Glutamatergic neuron (in vitro differentiated cells): ENCODE data around the gene CCDC85B. TPM values are rescaled to one million over a fixed set of nuclear protein-coding genes. Genes with fewer than 3 reads are reported as not detected.
"Not testable (repeated sequence)": the region's sequence is repeated elsewhere in the genome, so short reads cannot be mapped to it uniquely, and the experiment has no call there.

Source experiments
- DNase-seq: peaks from one replicate; pipeline ENCODE4 v3.0.0; 2022
- H3K27ac Mint-ChIP-seq: one replicate; pipeline ENCODE4 v1.8.0; 2020; ENCODE audit warnings: mild to moderate bottlenecking, mixed read lengths, inconsistent platforms; ENCODE audit not compliant: unreplicated experiment
- H3K27me3 Mint-ChIP-seq: one replicate; pipeline ENCODE4 v1.8.0; 2020; ENCODE audit warnings: mild to moderate bottlenecking, moderate library complexity, mixed read lengths, inconsistent platforms; ENCODE audit not compliant: unreplicated experiment
- H3K36me3 Mint-ChIP-seq: one replicate; pipeline ENCODE4 v1.8.0; 2020; ENCODE audit warnings: mild to moderate bottlenecking, mixed read lengths, inconsistent platforms; ENCODE audit not compliant: unreplicated experiment
- H3K4me1 Mint-ChIP-seq: one replicate; pipeline ENCODE4 v1.8.0; 2020; ENCODE audit warnings: mild to moderate bottlenecking, low read depth, mixed read lengths, inconsistent platforms; ENCODE audit not compliant: unreplicated experiment
- H3K4me3 Mint-ChIP-seq: one replicate; pipeline ENCODE4 v1.8.0; 2020; ENCODE audit warnings: mild to moderate bottlenecking, mixed read lengths, inconsistent platforms; ENCODE audit not compliant: unreplicated experiment
- H3K9me3 Mint-ChIP-seq: one replicate; pipeline ENCODE4 v1.8.0; 2020; ENCODE audit warnings: mild to moderate bottlenecking, moderate library complexity, mixed read lengths, inconsistent platforms; ENCODE audit not compliant: unreplicated experiment
- total RNA-seq: library from RNA; stranded (reverse); fragmentation: NEBNext Ultra II Directional; extraction: Animal tissue kit (Norgen Biotek cat#: 25700); gene quantifications from one replicate; pipeline ENCODE4 v1.2.1, GENCODE V29; 2021; ENCODE audit not compliant: unreplicated experiment
- TF ChIP-seq, protein P1 (sequence below): fragments of 200-600 bp; sonication (generic); IDR thresholded peaks from one replicate; pipeline ENCODE4 v1.5.0; 2021; ENCODE audit not compliant: partially characterized antibody, unreplicated experiment

CCDC85B gene
- total RNA-seq, 1 donor from 2014 or later, result 23.6 TPM

DNA sequence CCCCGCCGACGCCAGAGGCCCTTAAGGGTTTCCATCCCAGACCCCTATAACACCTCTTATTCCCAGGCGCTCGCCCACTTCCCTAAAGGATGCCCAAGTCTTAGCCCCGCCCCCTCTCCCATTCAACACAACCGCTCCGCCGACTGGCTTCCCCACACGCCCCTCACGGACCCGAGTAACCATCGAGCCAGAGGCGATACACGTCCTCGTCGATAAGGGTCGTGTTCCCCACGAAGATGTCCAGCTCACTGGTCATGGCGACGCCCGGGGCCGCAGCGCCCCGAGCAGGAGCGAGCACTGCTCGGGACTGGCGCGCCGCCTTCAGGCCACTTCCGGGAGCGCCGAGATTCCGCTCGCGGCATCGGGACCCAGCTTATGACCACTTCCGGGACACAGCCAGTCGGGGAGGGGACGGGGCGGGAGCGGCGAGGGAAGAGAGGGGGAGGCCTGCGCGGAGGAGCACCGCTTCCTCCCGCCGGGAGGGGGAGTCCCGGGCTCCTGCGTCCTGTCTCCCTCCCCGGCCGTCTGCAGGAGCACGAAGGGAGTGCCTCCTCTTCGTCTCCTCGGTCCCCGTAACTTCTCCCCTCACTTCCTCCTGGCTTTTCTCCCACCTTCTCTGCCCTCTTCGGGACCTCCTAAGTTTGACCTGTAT is 2.2 kb upstream of the CCDC85B start, which contains the start of gene FIBP:
TSS of gene FIBP (minus strand) at position 309 of the 652 bp plus-strand sequence. CDS start at position 256, 53 bp downstream.
- H3K4me1 Mint-ChIP-seq, result peaks cover 34% of the 10 kb centered on the region
- H3K36me3 Mint-ChIP-seq, result no peaks in the 10 kb centered on the region
- peaks cover 18% of the 10 kb centered on the region for H3K27me3 Mint-ChIP-seq
- TF ChIP-seq, protein P1, sequence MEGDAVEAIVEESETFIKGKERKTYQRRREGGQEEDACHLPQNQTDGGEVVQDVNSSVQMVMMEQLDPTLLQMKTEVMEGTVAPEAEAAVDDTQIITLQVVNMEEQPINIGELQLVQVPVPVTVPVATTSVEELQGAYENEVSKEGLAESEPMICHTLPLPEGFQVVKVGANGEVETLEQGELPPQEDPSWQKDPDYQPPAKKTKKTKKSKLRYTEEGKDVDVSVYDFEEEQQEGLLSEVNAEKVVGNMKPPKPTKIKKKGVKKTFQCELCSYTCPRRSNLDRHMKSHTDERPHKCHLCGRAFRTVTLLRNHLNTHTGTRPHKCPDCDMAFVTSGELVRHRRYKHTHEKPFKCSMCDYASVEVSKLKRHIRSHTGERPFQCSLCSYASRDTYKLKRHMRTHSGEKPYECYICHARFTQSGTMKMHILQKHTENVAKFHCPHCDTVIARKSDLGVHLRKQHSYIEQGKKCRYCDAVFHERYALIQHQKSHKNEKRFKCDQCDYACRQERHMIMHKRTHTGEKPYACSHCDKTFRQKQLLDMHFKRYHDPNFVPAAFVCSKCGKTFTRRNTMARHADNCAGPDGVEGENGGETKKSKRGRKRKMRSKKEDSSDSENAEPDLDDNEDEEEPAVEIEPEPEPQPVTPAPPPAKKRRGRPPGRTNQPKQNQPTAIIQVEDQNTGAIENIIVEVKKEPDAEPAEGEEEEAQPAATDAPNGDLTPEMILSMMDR, result peak; percentile 92
- peaks cover 27% of the 10 kb centered on the region for H3K9me3 Mint-ChIP-seq
- peak within 1 kb of the TSS; percentile 98 for H3K27ac Mint-ChIP-seq
- DNase-seq, result peak; percentile 99
- H3K4me3 Mint-ChIP-seq, result peak within 1 kb of the TSS; percentile 97

DNA sequence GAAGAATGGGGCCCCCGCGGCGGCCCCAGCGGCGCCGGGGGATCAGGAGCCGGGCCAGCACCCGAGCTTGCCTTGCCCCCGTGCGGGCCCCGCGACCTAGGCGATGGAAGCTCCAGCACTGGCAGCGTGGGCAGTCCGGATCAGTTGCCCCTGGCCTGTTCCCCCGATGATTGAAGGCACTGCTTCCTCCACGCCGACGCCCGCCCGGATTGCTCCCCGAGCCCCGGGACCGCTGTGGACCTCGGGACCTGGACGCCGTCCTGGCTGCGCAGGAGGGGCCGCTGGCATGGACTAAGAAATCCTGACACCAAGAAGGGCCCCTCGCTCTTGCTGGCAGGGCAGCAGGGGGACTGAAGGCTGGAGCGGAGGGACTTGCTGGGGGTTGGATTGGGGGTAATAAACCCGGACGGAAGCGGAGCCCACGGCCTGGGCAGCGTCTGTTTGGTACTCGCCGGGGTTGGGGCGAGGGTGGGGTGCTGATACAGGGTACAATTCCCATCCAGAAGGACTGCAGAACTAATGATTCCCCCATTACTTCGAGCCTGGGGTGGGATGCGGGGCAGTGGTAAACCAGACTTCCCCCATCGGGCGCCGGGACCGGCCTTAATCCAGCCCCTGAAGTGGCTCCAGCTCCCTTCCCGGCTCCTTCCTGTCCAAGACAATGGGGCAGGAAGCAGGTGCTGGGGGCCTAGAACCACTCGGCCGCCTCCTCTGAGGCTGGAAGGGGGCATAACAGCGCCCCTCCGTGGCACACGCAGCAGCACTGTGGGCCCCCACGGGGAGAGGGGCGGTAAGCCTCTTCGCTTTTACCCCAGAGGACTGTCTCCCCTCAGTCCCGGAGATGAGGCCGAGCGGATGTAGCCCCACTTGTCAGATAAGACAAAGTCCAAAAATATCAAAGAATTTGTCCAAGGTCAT is 1.0 kb downstream of the CCDC85B start:
- H3K27ac Mint-ChIP-seq, result no peak overlapping the region
- H3K36me3 Mint-ChIP-seq, result no peaks in the 10 kb centered on the region
- H3K27me3 Mint-ChIP-seq, result peaks cover 22% of the 10 kb centered on the region
- TF ChIP-seq, protein P1, result no peak
- peaks cover 24% of the 10 kb centered on the region for H3K9me3 Mint-ChIP-seq
- DNase-seq, result no peak
- H3K4me1 Mint-ChIP-seq, result peaks cover 29% of the 10 kb centered on the region
- H3K4me3 Mint-ChIP-seq, result peak overlapping the region; percentile 74

DNA sequence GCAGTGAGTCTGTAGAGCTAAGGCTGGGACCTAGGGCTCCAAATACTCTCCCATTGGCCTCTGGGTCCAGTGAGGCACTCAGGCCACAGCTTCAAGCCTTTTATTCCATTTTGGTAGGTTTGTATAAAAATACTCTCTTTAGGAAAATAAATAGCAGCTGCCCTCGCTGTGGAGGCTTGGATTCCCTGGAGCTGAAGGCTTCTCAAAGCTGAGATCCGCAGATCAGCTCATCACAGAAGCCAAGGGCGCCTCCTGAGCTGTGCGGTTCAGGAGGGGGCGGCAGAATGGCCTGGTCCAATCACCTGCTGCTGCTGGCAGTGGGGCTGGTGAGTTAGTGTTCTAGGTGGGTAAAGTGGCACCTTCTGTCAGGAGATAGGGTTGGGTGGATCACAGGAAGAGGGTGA is 1.7 kb downstream of the CCDC85B start:
- peaks cover 22% of the 10 kb centered on the region for H3K27me3 Mint-ChIP-seq
- H3K4me1 Mint-ChIP-seq, result peaks cover 23% of the 10 kb centered on the region
- DNase-seq, H3K36me3 Mint-ChIP-seq: not testable (repeated sequence)
- peaks cover 18% of the 10 kb centered on the region for H3K9me3 Mint-ChIP-seq
- H3K4me3 Mint-ChIP-seq, result peak overlapping the region; percentile 74
- H3K27ac Mint-ChIP-seq, result peak overlapping the region; percentile 41

DNA sequence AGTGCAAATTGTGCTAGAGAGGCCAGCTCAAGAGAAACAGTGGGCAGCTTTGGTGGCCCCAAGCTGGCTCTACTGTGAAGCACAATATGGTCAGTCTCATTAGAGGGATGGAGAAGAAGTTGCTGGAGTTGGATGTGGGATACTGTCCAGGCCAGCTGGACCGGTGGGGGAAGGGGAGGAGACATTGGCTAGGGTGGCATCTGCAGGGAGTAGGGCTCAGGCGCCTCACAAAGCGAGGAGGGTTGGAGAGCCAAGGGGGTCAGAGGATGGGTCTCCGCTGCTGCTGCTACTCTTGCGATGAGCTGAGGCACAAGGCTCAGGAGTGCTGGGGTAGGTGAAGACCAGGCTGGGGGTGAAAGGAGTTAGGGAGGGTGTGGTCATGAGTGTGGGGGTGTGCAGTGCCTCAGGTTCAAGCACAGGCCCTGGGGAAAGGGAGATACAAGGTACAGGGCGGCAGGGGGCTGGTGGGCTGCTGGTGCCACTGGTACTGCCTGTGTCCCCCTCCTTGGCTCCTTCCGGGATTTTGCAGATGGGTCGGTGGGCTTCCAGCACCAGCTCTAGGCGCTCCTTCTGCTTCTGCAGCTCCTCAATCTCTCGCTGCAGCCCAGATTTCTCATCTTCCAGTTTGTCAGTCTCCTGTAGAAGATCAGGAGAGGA is 2.3 kb downstream of the CCDC85B start:
- TF ChIP-seq, protein P1, result no peak
- Mint-ChIP-seq H3K27ac (peak overlapping the region; percentile 41), H3K27me3 (peaks cover 21% of the 10 kb centered on the region), H3K4me1 (peaks cover 23% of the 10 kb centered on the region), H3K9me3 (peaks cover 18% of the 10 kb centered on the region), H3K36me3 (no peaks in the 10 kb centered on the region), H3K4me3 (peak overlapping the region; percentile 74)
- no peak for DNase-seq

DNA sequence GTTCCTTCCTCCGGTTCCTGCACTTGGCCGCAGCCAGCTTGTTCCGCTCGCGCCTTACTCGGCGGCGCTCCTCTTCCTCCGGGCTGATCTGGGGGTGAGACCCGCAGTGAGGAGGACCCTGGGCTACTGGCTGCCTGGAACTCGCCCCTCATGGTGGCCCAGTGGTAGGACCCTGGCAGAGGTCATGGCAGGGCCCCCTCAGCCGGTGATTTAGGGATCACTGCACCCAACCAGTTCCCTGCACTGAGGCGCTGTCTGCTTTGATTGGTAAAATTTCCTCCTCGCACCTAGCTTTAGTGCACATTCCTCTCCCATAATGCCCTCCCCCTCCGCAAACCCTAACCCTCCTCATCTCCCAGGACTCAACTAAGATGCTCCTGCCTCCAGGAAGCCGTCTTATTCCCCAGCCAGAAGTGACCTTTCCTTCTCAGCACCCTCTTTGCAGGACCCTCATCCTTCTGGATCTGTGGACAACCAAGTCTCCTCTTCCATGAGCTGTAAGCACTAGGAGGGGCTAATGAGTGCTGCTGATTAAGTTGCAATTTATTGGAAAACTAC is 3.6 kb downstream of the CCDC85B start:
- Mint-ChIP-seq H3K27ac (no peak overlapping the region), H3K9me3 (peaks cover 13% of the 10 kb centered on the region), H3K36me3 (no peaks in the 10 kb centered on the region), H3K4me1 (peaks cover 18% of the 10 kb centered on the region), H3K4me3 (no peak overlapping the region), H3K27me3 (peaks cover 14% of the 10 kb centered on the region)
- DNase-seq, result no peak
- TF ChIP-seq, protein P1, result no peak
